Large intestine (tissue), 3 donors: ENCODE data around the gene ITIH3. TPM values are rescaled to one million over a fixed set of nuclear protein-coding genes. Genes with fewer than 3 reads are reported as not detected.

Source experiments
- DNase-seq, 2 donors: peaks; one replicate each; pipeline versions ENCODE4 v3.0.0 to v3.0.0-alpha.2; 2013
- H3K27ac ChIP-seq: one replicate; pipeline ENCODE4 v1.5.1; 2013; ENCODE audit warnings: low read length
- H3K27me3 ChIP-seq: 2 replicates; pipeline ENCODE4 v1.6.1; 2013; ENCODE audit warnings: low read length; ENCODE audit not compliant: control insufficient read depth, insufficient read depth
- H3K36me3 ChIP-seq: 2 replicates; pipeline ENCODE4 v1.6.1; 2013; ENCODE audit warnings: low read length; ENCODE audit not compliant: control insufficient read depth, insufficient read depth
- H3K4me1 ChIP-seq: one replicate; pipeline ENCODE4 v1.6.1; 2013; ENCODE audit warnings: low read length; ENCODE audit not compliant: control insufficient read depth, insufficient read depth
- H3K4me3 ChIP-seq: one replicate; pipeline ENCODE4 v1.5.1; 2013; ENCODE audit warnings: low read length
- H3K9me3 ChIP-seq: one replicate; pipeline ENCODE4 v1.6.1; 2013; ENCODE audit warnings: mild to moderate bottlenecking, low read depth, low read length, moderate library complexity; ENCODE audit not compliant: control insufficient read depth
- WGBS: methylation state at CpG from one replicate; pipeline ENCODE4 v1.1.5; 2013; ENCODE audit warnings: low lambda C conversion rate; ENCODE audit not compliant: insufficient coverage; 5-methylcytosine and 5-hydroxymethylcytosine counted together
- polyA plus RNA-seq: library from polyadenylated mRNA; unstranded; fragments of 120-200 nt; gene quantifications from one replicate; pipeline ENCODE4 v1.2.1, GENCODE V29; 2013

ITIH3 gene
- polyA plus RNA-seq, 1 donor: 5.3 TPM

GRCh38 chr3:52857864-52858263 lies 63.3 kb downstream of the ITIH3 start:
- no CpG with 5 or more reads among the region's 5 CpGs for WGBS
- no peaks in the 10 kb centered on the region for H3K4me1 ChIP-seq
- H3K4me3 ChIP-seq: no peak overlapping the region
- no peaks in the 10 kb centered on the region for H3K36me3 ChIP-seq
- no peaks in the 10 kb centered on the region for H3K9me3 ChIP-seq
- H3K27me3 ChIP-seq: no peaks in the 10 kb centered on the region
- H3K27ac ChIP-seq: no peak overlapping the region
- DNase-seq: no peak

Other genes with a start within 250 kb of the ITIH3 start
- gene PBRM1, start 108.9 kb upstream of the ITIH3 start, polyA plus RNA-seq: 37.5 TPM
- 96.2 TPM for gene GNL3, start 108.8 kb upstream of the ITIH3 start, polyA plus RNA-seq
- gene GLT8D1, start 89.0 kb upstream of the ITIH3 start, polyA plus RNA-seq: 53.8 TPM
- gene SPCS1, start 88.7 kb upstream of the ITIH3 start, polyA plus RNA-seq: 166 TPM
- gene NEK4, start 23.9 kb upstream of the ITIH3 start, polyA plus RNA-seq: 23.0 TPM
- gene ITIH1, start 17.2 kb upstream of the ITIH3 start, polyA plus RNA-seq: 1.6 TPM
- gene ITIH4, start 35.9 kb downstream of the ITIH3 start, polyA plus RNA-seq: 4.3 TPM
- gene MUSTN1, start 40.2 kb downstream of the ITIH3 start, polyA plus RNA-seq: 2.8 TPM
- 5.9 TPM for gene STIMATE, start 102.8 kb downstream of the ITIH3 start, polyA plus RNA-seq